CD4-positive, alpha-beta T cell treated with Interleukin-17A for 4 hours (primary cell): Measurements from ENCODE around the gene ADIPOR2.

Source experiments
- DNase-seq: peaks from one replicate; pipeline ENCODE4 v3.0.0-alpha.2; 2020; ENCODE audit warnings: mixed read lengths

ADIPOR2 gene

GRCh38 chr12:1737652-1738286 is 46.9 kb downstream of the ADIPOR2 start:
- DNase-seq = no peak

- no peak for DNase-seq
Measured at GRCh38 chr12:1738446-1738845, 47.6 kb downstream of the ADIPOR2 start.

- no peak for DNase-seq
Measured at GRCh38 chr12:1739368-1739767, 48.5 kb downstream of the ADIPOR2 start.

GRCh38 chr12:1740161-1740948 is 49.5 kb downstream of the ADIPOR2 start:
- DNase-seq = no peak

- no peak for DNase-seq
Measured at GRCh38 chr12:1741154-1741949, 50.5 kb downstream of the ADIPOR2 start.

- DNase-seq = no peak
Measured at GRCh38 chr12:1744932-1745331, 54.1 kb downstream of the ADIPOR2 start.

- DNase-seq = no peak
Measured at GRCh38 chr12:1747609-1748008, 56.7 kb downstream of the ADIPOR2 start.

GRCh38 chr12:1749019-1749418 is 58.1 kb downstream of the ADIPOR2 start:
- no peak for DNase-seq

GRCh38 chr12:1750300-1750699 is 59.4 kb downstream of the ADIPOR2 start:
- no peak for DNase-seq

- no peak for DNase-seq
Measured at GRCh38 chr12:1758376-1758775, 67.5 kb downstream of the ADIPOR2 start.

- DNase-seq = no peak
Measured at GRCh38 chr12:1758887-1759286, 68.0 kb downstream of the ADIPOR2 start.

GRCh38 chr12:1760566-1761382 is 69.9 kb downstream of the ADIPOR2 start:
- DNase-seq = no peak

GRCh38 chr12:1761857-1762256 is 71.0 kb downstream of the ADIPOR2 start:
- no peak for DNase-seq

GRCh38 chr12:1763153-1763552 is 72.3 kb downstream of the ADIPOR2 start:
- DNase-seq = no peak

- no peak for DNase-seq
Measured at GRCh38 chr12:1766110-1766509, 75.2 kb downstream of the ADIPOR2 start.

- no peak for DNase-seq
Measured at GRCh38 chr12:1767407-1768090, 76.7 kb downstream of the ADIPOR2 start.

- DNase-seq = no peak
Measured at GRCh38 chr12:1768615-1769014, 77.7 kb downstream of the ADIPOR2 start.

- no peak for DNase-seq
Measured at GRCh38 chr12:1769809-1770494, 79.1 kb downstream of the ADIPOR2 start.

- DNase-seq = no peak
Measured at GRCh38 chr12:1773937-1774655, 83.2 kb downstream of the ADIPOR2 start.

GRCh38 chr12:1776170-1776921 is 85.5 kb downstream of the ADIPOR2 start:
- no peak for DNase-seq
